GM12873 (cell line): Measurements from ENCODE around the gene MUC5B.

Experiments used
- CTCF ChIP-seq: IDR thresholded peaks from 2 replicates; pipeline ENCODE4 v1.5.1; 2012; ENCODE audit warnings: low read depth, mild to moderate bottlenecking, moderate library complexity, low read length, control low read depth; ENCODE audit not compliant: insufficient read depth; ENCODE audit errors: missing control alignments

Gene MUC5B

GRCh38 chr11:1272531-1272930 is 49.7 kb downstream of the MUC5B start:
- TF ChIP-seq CTCF: no peak

DNA sequence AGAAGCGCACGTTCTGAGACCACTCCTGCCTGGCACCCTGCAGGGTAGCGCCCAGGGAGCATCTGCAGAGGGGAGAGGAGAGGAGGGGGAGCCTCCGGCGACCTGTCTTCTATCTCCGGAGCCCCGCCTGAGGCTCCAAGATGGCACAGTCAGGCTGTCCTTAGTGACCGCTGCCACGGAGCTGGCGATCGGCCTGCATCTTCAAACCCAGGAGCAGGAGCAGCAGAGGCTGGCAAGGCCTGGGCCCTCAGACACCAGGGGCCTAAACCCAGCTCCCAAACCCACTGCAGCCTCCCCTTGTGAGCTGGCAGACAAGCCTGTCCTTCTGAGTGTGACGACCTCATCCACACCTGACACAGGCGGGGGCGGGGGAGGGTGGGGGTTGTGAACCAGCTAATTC is 51.6 kb downstream of the MUC5B start:
- no peak for TF ChIP-seq CTCF

DNA sequence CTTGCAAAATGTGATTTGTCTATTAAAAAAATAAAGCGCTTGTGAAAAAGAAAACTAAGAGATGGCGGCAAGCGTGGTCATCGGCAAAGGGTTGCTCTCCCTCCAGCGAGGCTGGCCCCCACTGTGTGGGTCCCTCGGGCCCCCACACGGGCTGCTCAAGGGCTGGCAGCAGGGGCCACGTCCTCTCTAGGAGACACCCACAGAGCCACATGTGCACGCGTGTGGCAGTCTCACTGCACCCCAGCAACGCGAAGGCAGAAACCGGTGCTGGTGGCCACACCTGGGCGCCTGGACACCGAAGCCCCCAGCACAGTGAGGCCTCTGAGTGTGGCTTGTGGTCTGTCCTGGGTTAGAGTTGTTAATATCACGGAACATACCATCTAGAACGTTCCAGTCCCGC is 52.2 kb downstream of the MUC5B start:
- TF ChIP-seq CTCF: no peak

- no peak for TF ChIP-seq CTCF
Observed at GRCh38 chr11:1276041-1276790, 53.4 kb downstream of the MUC5B start.

DNA sequence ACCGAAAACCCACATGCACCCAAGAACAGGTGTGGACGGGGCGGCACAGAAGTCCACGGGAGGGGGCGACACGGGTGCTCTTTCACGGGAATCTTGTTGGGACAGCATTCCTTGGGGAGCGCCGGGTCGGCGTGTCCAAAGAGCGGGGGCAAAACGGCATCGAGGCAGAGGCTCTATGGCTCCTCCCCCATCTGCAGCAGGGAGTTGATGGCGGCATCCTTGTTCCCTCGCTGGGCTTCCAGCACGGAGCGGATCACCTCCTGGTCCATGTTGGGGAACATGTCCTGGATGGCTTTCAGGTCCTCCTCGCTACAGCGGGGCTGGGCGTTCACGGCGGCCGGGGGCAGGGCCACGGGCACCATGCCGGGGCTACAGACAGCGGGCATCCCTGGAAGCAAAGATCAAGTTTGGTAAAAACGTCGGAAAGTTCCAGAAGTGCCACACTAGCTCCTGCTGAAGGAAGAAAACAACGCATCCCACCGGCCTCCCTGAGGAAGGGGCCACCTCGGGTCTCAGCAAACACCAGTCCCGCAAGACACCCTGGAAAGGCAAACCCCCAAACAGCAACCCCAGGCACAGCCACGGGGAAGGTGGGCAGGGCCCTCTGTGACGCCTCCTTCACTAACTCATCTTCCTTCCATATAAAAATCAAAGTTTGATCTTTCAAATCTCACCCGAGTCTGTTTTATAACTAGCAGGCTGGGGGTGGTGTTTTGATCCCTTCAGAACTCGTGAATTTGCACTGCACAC is 54.2 kb downstream of the MUC5B start:
- TF ChIP-seq CTCF: no peak

DNA sequence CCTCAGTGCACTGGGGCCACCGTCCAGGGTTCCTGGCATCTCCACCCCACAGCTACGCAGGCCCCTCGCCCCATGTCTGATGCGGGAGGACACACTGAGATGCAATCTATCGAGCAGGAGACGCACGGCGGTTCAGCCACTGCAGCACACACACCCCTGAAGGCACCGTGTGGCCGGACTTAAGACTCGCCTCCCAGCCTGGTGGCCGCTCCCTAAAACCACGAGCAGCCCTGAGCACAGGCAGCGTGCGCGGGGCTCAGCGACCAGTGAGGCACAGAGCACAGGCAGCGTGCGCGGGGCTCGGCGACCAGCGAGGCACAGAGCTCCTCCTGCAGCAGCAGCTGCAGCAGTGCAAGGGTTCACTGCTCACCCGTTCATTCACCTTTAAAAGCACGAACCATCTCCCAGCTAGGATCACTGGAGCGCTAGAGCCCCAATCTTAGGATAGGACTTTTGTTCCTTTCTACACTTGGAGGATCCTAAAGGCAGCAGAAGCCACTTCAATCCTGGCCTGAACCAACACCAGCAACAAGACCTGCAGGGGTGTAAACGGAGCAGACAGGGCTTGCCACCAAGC is 55.2 kb downstream of the MUC5B start:
- no peak for TF ChIP-seq CTCF
